HUES48 (cell line): Measurements from ENCODE around the gene SEMA3F.

Source experiments
- H3K27ac ChIP-seq: one replicate; pipeline ENCODE4 v1.7.0; 2013; ENCODE audit warnings: low read depth, low read length, inconsistent platforms
- H3K27me3 ChIP-seq: 2 replicates; pipeline ENCODE4 v1.6.1; 2013; ENCODE audit warnings: mild to moderate bottlenecking, low read length; ENCODE audit not compliant: control insufficient read depth, insufficient read depth
- H3K36me3 ChIP-seq: 2 replicates; pipeline ENCODE4 v1.6.1; 2013; ENCODE audit warnings: low read length; ENCODE audit not compliant: control insufficient read depth, insufficient read depth
- H3K4me1 ChIP-seq: 2 replicates; pipeline ENCODE4 v1.6.1; 2013; ENCODE audit warnings: mild to moderate bottlenecking, low read length; ENCODE audit not compliant: control insufficient read depth, insufficient read depth
- H3K4me3 ChIP-seq: 2 replicates; pipeline ENCODE4 v1.5.1; 2013; ENCODE audit warnings: mild to moderate bottlenecking, low read depth, low read length
- H3K9ac ChIP-seq: 2 replicates; pipeline ENCODE4 v1.6.1; 2013; ENCODE audit warnings: mild to moderate bottlenecking, low read depth, low read length, moderate library complexity
- H3K9me3 ChIP-seq: 2 replicates; pipeline ENCODE4 v1.6.1; 2013; ENCODE audit warnings: low read length; ENCODE audit not compliant: control insufficient read depth, insufficient read depth

The SEMA3F gene

GRCh38 chr3:50123394-50124051 is 31.6 kb upstream of the SEMA3F start:
- Histone ChIP-seq H3K9me3 (no peaks in the 10 kb centered on the region), H3K4me3 (no peak overlapping the region), H3K4me1 (peaks cover 20% of the 10 kb centered on the region), H3K9ac (no peak overlapping the region), H3K27ac (no peak overlapping the region), H3K27me3 (no peaks in the 10 kb centered on the region), H3K36me3 (peaks cover 15% of the 10 kb centered on the region)

DNA sequence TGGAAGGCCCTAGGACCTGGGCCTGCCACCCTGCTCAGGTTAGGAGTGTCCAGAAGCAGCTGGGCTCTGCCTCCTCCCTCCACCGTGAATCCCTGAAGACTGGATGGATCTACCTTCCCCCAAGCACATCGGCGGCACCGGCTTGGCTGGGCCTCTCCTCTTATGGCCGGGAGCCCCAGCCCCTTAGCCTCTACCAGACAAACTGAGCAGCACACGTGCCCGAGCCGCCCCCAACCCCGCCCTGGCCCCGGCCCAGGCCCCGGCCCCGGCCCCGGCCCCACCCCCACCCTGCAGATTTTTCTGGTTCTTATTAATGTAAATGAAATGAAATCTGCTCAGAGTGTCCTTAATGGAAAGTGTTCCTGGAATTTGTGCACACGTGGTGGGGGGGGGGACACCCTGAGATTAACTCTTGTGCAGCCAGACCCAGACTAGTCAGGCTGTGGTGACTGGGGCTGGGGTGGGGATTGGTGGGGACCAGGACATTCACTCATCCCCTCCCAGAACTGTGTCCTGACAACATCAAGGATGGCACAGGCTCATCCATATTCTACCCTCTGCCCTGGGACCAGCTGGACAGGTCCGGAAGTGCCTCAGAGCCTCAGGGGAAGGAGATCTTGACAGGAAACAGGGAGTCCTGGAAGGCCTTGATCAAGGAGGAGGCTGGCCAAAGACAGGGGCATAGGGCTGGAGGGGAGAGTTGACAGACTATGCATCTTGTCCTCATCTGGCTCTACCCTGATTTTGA is 30.9 kb upstream of the SEMA3F start:
- H3K36me3 ChIP-seq = peaks cover 10% of the 10 kb centered on the region
- no peak overlapping the region for H3K27ac ChIP-seq
- no peak overlapping the region for H3K9ac ChIP-seq
- no peaks in the 10 kb centered on the region for H3K27me3 ChIP-seq
- no peak overlapping the region for H3K4me3 ChIP-seq
- H3K4me1 ChIP-seq = peaks cover 20% of the 10 kb centered on the region
- no peaks in the 10 kb centered on the region for H3K9me3 ChIP-seq

- Histone ChIP-seq H3K27me3 (no peaks in the 10 kb centered on the region), H3K9ac (no peak overlapping the region), H3K27ac (no peak overlapping the region), H3K4me3 (no peak overlapping the region), H3K36me3 (peaks cover 8% of the 10 kb centered on the region), H3K9me3 (no peaks in the 10 kb centered on the region), H3K4me1 (peaks cover 20% of the 10 kb centered on the region)
Measured at GRCh38 chr3:50124800-50125178, 30.3 kb upstream of the SEMA3F start.

DNA sequence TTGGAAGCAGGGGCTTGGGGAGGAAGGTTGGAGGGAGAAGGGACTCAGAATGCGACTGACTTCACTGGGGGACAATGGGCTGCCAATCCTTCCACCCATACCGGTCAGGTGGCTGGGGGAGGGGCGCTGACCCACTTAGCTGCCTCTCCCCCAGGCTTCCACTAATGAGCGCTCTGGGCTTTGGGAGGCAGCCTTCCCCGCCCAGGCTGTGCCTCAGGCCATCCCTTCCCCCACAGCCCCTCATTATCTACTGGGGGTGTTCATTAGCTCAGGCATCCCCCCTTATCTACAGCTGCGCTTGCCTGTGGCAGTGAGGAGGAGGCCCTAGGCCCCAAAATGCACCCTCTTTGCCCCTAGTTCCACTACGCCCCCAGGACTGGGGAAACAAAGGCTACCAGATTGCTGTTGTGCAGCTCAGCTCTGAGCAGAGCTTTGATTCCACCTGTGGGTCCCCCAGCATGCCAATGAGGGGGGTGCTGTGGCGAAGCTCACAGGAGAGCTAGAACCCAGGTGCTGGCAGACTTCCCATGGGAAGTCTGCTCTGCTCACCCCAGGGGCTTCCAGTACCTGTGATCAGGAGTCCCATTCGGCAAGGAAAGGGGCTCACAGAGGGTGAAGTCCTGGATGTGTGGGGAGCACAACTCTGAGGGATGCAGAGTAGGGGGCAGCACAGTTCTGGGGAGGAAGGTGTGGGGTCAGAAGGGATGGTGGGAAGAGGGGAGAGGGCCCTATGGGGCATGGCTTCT is 29.4 kb upstream of the SEMA3F start:
- Histone ChIP-seq H3K27me3 (no peaks in the 10 kb centered on the region), H3K9me3 (no peaks in the 10 kb centered on the region), H3K36me3 (no peaks in the 10 kb centered on the region), H3K27ac (no peak overlapping the region), H3K4me1 (peaks cover 20% of the 10 kb centered on the region), H3K4me3 (no peak overlapping the region), H3K9ac (no peak overlapping the region)

DNA sequence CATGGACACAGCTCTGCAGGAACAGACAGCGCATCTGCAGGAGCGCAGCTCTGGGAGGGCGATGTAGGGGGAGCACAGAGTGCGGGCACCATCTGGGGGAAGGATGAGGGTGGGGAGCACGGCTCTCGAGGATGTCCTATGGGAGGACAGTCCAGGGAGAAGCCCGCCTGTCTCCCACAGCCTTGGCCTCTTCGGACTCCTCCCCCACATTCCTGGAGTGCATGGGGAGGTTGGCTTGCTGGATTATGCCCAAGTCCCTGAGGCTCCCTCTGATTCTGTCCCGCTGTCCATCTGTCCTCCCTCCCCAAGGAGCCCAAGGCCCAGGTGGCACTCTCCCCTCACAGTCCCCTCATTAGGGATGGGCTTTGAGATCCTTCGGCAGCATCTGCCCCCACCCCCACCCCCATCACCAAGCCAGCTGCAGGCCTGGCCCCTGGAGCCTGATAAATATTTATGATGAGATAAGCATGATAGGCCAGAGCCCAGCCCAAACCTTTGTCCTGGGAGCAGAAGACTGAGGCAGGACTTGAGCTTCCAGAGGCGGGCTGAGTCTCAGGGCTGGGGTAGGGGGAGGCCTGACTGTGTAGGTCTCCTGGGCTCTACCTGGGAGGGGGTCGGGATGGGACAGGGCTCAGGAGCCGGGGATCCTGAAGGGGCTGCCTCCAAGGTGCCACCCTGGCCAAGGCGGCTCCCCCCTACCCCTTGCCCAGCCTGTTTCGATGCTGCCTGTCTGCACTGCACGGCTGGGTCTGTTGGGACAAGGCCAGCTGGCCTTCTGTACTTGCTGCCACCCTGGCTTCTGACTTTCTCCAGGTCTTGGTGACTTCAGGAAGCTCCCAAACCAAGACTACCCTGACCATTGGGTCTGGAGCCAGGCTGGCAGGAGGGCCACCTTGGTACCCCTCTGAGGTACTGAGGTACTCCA is 28.6 kb upstream of the SEMA3F start:
- Histone ChIP-seq H3K9me3 (no peaks in the 10 kb centered on the region), H3K36me3 (no peaks in the 10 kb centered on the region), H3K9ac (no peak overlapping the region), H3K27me3 (no peaks in the 10 kb centered on the region), H3K27ac (no peak overlapping the region), H3K4me3 (no peak overlapping the region), H3K4me1 (peaks cover 20% of the 10 kb centered on the region)

- Histone ChIP-seq H3K27ac (no peak overlapping the region), H3K4me1 (peaks cover 20% of the 10 kb centered on the region), H3K36me3 (no peaks in the 10 kb centered on the region), H3K9me3 (no peaks in the 10 kb centered on the region), H3K9ac (no peak overlapping the region), H3K4me3 (no peak overlapping the region), H3K27me3 (no peaks in the 10 kb centered on the region)
Measured at GRCh38 chr3:50127251-50127691, 27.9 kb upstream of the SEMA3F start.

GRCh38 chr3:50128001-50128400 is 27.1 kb upstream of the SEMA3F start:
- no peaks in the 10 kb centered on the region for H3K27me3 ChIP-seq
- H3K27ac ChIP-seq = no peak overlapping the region
- H3K36me3 ChIP-seq = no peaks in the 10 kb centered on the region
- no peaks in the 10 kb centered on the region for H3K9me3 ChIP-seq
- peaks cover 20% of the 10 kb centered on the region for H3K4me1 ChIP-seq
- no peak overlapping the region for H3K9ac ChIP-seq
- no peak overlapping the region for H3K4me3 ChIP-seq

DNA sequence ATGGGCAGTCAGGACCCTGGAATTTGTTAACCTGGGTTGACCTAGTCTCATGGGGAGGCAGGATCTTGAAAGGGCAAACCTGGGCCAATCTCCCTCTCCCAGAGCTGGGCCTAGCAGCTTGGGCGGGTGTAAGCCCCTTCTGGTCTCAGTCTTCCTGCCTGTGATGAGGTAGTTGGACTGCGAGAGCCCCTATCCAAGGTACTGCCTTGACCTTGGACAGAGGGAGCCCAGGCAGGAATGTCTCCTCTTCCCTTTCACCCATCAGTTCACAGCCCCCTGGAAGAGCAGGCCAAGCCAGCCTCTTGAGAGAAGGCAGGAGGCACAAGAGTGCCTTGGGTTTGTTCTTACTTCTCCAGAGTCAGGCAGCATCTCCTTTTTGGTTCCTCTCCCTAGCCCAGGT is 24.7 kb upstream of the SEMA3F start:
- no peak overlapping the region for H3K9ac ChIP-seq
- no peak overlapping the region for H3K4me3 ChIP-seq
- H3K27me3 ChIP-seq = no peaks in the 10 kb centered on the region
- peaks cover 13% of the 10 kb centered on the region for H3K4me1 ChIP-seq
- no peak overlapping the region for H3K27ac ChIP-seq
- H3K9me3 ChIP-seq = no peaks in the 10 kb centered on the region
- no peaks in the 10 kb centered on the region for H3K36me3 ChIP-seq

DNA sequence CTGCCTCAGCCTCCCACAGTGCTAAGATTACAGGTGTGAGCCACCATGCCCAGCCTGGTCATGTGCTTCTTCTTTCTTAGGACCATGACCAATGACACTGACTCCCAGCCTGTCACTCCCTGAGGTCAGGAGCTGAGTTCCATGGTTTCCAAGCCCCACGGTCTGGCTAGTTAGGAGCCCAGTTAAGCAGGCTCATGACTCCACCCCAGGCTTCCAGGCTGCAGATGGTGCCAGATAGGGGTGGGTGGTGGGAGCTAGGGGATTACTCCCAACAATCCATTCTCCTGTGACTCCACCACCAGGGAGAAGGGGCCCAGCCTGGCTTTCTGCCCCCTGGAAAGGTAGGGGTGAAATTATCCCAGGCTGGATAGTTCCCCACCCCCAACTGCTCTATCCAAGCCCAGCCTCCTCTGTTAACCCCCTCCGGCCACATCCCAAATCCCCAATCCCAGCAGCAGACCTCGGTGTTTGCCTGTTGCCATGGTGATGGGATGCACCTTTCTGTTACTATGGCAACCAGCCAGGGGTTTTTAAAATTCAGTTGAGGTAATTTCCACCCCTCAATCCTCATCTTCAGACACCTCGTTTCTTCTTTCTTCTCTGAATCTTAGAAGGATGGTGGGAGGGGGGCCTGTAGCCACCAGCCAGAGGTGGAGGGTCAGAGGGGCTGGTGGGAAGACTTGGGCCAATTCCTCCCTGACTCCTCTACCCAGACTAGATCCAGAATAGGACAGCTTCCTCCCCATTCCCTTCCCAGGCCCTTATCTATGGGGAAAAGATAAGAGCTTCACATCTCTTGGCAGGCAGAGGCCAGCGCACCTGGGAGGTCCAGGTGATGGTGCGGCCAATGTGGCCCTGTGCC is 22.5 kb upstream of the SEMA3F start:
- H3K27me3 ChIP-seq = no peaks in the 10 kb centered on the region
- no peaks in the 10 kb centered on the region for H3K9me3 ChIP-seq
- peaks cover 2% of the 10 kb centered on the region for H3K4me1 ChIP-seq
- H3K36me3 ChIP-seq = no peaks in the 10 kb centered on the region
- H3K4me3 ChIP-seq = no peak overlapping the region
- H3K9ac ChIP-seq = no peak overlapping the region
- H3K27ac ChIP-seq = no peak overlapping the region

DNA sequence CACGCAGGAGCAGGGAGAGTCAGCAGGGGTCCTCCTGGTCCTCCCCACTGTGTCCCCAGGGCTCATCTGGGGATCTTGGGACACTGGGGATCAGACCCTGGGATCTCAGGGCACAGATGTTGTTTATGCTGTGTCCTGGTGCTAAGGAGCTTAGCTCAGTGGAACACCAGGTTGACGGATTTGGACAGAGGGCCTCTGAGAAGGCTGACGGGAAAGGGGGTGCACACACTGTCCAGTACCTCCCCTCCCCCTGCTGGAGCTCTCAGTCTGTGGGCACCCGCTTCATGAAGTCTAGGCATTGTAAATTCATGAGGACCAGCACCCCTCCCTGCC is 21.9 kb upstream of the SEMA3F start:
- no peaks in the 10 kb centered on the region for H3K36me3 ChIP-seq
- no peaks in the 10 kb centered on the region for H3K9me3 ChIP-seq
- H3K4me1 ChIP-seq = peaks cover 8% of the 10 kb centered on the region
- no peak overlapping the region for H3K9ac ChIP-seq
- no peak overlapping the region for H3K4me3 ChIP-seq
- no peaks in the 10 kb centered on the region for H3K27me3 ChIP-seq
- H3K27ac ChIP-seq = no peak overlapping the region
